Stimulated activated CD4-positive, alpha-beta T cell treated with anti-CD3 and anti-CD28 coated beads, Interleukin-4, amount 100 ng/mL, for 1 hour (primary cell): ENCODE measurements around the gene PHRF1.
"Not testable (repeated sequence)": the region's sequence is repeated elsewhere in the genome, so short reads cannot be mapped to it uniquely, and the experiment has no call there.

Experiments
- DNase-seq: peaks from one replicate; pipeline ENCODE4 v3.0.0-alpha.2; 2020

The PHRF1 gene

GRCh38 chr11:636511-637332 is 60.5 kb downstream of the PHRF1 start, which contains the start of gene DRD4:
Gene DRD4, plus strand, starts transcription at chr11:637269. Its CDS starts 36 bp downstream, at chr11:637305.
- no peak for DNase-seq

DNA sequence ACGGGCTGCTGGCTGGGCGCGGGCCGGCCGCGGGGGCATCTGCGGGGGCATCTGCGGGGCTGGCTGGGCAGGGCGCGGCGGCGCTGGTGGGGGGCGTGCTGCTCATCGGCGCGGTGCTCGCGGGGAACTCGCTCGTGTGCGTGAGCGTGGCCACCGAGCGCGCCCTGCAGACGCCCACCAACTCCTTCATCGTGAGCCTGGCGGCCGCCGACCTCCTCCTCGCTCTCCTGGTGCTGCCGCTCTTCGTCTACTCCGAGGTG is 61.0 kb downstream of the PHRF1 start:
- no peak for DNase-seq

- DNase-seq: no peak
Observed at GRCh38 chr11:637593-638521, 61.6 kb downstream of the PHRF1 start.

GRCh38 chr11:638631-639331 is 62.5 kb downstream of the PHRF1 start:
- no peak for DNase-seq

GRCh38 chr11:639332-639955 is 63.2 kb downstream of the PHRF1 start:
- no peak for DNase-seq

GRCh38 chr11:640021-640706 is 63.9 kb downstream of the PHRF1 start:
- no peak for DNase-seq

DNA sequence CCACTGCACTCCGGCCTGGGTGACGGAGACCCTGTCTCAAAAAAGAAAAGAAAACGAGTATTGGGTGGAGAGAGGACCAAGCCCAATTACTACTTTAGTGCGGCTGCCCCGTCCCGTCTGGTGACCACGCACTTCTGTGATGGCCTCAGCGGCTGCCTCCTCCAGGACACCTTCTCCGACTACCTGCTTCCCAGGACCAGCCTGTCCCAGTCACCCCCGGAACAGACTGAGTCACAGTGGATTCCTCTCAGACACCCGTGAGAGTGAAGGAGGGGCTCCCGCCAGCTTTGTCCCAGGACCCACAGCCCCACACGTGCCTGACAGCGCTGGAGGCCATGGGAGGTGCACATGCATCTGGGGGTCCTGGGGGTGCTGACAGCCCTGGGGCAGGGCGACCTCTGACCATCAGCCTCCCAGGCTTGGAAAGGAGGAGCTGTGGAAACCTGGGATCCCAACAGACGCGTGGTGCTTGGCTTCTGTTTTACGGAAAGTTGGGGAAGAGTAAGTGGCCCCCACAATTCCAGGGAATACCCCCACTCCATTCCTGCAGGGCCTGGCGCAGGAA is 65.6 kb downstream of the PHRF1 start:
- no peak for DNase-seq

- no peak for DNase-seq
Observed at GRCh38 chr11:643366-643765, 67.1 kb downstream of the PHRF1 start.

DNA sequence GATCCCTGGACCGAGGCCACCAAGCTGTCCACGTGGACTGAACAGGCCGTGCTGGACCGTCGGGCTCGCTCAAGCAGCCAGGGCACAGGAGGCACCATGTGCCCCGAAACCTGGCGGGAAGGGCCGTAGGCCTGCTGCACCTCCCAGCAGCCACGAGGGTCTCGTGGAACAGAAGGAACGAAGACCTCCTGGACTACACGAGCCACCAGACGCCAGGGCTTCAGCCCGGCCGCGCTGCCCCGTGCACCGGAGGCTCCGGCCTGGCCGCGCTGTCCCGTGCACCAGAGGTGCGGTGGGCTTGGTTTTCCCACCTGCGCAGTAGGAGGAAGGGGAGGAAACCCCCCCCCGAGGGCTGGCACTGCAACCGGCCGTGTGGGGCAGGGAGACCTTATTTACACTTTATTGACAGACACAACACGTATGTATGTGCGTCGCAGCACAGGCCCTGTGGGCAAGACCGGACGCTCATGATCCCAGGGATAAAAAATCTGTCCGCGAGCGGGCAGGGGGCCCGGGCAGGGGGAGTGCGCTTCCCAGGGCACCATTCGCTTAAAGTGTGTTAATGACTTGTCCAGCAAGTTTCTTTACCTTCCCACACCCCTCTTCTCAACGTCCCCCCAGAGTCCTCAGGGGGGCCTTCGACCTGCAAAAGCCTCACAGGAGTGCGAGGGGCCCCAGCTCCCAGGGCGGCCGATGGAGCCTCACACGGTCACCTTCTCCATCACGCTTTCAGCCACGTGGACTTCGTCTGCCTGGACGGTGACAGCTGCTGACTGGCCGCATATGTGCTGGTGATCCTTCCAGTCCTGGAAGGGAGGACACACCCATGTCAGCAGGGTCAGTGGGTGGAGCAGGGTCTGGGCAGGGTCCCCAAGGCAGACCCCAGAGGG is 67.8 kb downstream of the PHRF1 start:
- DNase-seq: no peak

DNA sequence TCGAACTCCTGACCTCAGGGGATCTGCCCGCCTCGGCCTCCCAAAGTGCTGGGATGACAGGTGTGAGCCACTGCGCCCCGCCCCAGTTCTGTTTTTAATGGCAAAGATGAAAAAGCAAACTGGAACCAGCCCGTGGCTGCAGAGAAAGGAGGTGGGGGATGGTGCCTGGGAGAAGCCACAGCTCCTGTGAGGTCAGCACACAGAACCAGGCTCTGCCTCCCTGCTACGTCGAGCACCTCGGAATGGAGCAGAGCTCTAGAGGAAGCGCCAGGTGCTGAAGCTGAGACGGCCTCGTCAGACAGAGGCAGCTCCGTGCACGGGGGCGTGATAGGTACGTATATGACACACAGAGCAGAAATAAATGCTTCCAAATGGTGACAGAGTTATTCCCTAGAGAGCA is 69.3 kb downstream of the PHRF1 start:
- no peak for DNase-seq

DNA sequence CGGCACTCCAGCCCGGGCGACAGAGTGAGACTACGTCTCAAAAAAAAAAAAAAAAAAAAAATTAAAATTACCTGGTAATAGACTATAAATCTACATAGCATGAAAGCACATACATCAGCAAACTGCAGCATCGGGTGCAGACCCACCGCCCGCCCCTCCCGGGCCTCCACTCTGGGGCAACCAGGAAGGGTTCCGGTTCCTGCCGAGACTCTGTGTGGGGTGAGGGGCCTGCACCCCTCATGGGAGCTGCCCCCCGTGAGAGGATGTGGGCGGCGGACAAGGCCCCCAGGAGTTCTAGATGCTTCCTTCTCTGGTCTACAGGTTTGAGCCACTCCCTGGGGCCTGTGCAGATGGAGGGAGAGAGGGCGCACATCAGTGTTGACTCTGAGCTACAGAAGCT is 69.9 kb downstream of the PHRF1 start:
- no peak for DNase-seq

GRCh38 chr11:647672-648158 is 71.4 kb downstream of the PHRF1 start:
- not testable (repeated sequence) for DNase-seq

DNA sequence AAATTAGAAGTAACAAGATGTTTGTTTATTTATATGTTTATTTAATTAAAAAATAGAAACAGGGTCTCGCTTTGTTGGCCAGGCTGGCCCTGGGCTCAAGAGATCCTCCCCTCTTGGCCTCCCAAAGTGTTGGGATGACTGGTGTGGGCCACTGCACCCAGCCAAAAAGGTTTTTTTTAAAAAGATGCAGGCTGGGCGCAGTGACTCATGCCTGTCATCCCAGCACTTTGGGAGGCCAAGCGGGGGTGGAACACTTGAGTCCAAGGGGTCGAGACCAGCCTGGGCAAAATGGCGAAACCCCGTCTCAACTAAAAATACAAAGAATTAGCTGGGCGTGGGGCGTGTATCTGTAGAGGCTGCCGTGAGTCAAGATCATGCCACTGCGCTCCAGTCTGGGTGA is 74.2 kb downstream of the PHRF1 start:
- DNase-seq: no peak

DNA sequence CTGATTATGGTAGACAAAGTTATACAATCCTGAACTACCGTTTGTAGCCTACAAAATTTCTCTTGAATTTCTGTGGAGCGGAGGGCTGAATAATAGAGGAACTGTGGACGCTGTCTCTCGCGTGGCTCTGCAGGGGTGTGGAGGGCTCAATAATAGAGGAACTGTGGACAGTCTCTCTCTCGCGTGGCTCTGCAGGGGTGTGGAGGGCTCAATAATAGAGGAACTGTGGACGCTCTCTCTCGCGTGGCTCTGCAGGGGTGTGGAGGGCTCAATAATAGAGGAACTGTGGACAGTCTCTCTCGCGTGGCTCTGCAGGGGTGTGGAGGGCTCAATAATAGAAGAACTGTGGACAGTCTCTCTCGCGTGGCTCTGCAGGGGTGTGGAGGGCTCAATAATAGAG is 76.9 kb downstream of the PHRF1 start:
- DNase-seq: not testable (repeated sequence)

DNA sequence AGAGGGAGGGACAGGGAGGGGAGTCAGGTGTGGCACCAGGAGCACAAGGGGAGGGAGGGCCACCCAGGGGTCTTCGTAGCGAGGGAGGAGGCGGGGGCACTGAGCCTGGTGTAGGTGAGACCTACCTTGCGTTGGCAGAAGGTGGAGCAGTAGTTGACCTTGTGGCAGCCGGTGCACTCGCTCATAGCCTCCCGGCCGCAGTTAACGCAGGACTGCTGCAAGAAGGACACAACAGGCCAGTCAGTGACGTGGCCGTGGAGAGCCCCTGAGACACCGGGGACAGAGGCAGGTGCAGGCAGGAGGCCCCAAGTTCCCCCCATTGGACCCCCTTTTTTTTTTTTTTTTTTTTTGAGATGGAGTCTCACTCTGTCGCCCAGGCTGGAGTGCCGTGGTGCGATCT is 77.6 kb downstream of the PHRF1 start:
- DNase-seq: no peak

DNA sequence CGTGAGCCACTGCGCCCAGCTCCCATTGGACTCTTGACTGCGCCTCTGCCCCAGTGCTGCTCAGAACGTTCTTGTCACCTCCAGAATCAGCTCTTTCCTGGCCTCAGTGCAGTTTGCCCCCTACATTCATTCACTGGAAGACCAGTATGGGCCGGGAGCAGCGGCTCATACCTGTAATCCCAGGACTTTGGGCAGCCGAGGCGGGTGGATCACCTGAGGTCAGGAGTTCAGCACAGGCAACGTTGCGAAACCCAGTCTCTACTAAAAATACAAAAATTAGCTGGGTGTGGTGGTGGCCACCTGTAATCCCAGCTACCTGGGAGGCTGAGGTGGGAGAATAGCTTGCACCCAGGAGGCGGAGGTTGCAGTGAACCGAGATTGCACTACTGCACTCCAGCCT is 78.2 kb downstream of the PHRF1 start:
- DNase-seq: not testable (repeated sequence)

GRCh38 chr11:655036-655726 is 78.9 kb downstream of the PHRF1 start:
- no peak for DNase-seq

GRCh38 chr11:656426-656825 is 80.2 kb downstream of the PHRF1 start:
- no peak for DNase-seq

GRCh38 chr11:656866-657265 is 80.6 kb downstream of the PHRF1 start:
- DNase-seq: no peak

DNA sequence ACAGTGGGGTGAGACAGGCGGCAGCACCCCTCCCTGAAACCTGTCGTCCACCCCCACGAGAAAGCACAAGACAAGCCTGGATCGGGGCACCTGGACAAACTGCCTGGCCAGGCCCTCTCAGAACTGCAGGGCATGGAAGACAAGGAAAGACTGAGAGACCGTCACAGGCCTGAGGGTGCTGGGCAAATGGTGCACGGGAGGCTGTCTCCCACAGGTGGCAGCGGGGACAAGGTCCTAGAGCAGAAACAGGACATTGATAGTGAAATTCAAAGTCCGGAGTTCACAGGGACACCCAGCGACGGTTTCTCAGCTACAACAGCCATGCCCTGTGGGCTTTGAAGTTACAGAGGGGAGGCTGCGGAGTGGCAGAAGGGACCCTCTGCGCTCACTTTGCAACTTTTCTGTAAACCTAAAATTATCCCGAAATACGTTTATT is 81.4 kb downstream of the PHRF1 start:
- no peak for DNase-seq
